Measurements from ENCODE around the gene GFRA3. TPM values are rescaled to one million over a fixed set of nuclear protein-coding genes. Genes with fewer than 3 reads are reported as not detected.
"Not testable (repeated sequence)": the region's sequence is repeated elsewhere in the genome, so short reads cannot be mapped to it uniquely, and the experiment has no call there.

GFRA3 gene
- total RNA-seq, 2 experiments from 2014 or later: not detected

DNA sequence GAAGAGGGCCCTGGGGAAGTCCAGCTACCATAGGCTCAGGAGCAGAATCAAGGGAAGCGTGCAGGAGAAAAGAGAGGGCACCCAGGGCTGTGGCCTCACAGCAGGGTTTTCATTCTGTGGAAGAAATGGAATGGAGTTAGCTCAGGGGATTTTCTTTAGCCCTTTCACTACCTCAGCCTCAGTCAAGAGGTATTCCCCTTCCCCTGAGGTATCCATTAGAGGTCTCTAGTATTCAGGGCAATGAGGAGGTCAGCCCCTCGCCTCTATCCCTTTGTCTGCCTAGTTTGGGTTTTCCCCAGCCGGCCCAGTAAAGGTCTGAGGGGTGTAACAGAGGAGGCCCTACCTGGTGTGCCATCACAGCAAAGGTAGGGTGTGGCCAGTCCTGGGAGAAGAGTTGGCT is 21.5 kb downstream of the GFRA3 start:
- Mint-ChIP-seq H3K27ac (no peak overlapping the region), H3K4me3 (no peak overlapping the region), H3K27me3 (no peaks in the 10 kb centered on the region), H3K9me3 (no peaks in the 10 kb centered on the region), H3K36me3 (ENCODE audit: low read depth) (no peaks in the 10 kb centered on the region), H3K4me1 (ENCODE audit: low read depth) (no peaks in the 10 kb centered on the region)
- ChIA-PET POLR2A (no interaction called here), CTCF (no interaction called here)
- TF ChIP-seq, protein P1, sequence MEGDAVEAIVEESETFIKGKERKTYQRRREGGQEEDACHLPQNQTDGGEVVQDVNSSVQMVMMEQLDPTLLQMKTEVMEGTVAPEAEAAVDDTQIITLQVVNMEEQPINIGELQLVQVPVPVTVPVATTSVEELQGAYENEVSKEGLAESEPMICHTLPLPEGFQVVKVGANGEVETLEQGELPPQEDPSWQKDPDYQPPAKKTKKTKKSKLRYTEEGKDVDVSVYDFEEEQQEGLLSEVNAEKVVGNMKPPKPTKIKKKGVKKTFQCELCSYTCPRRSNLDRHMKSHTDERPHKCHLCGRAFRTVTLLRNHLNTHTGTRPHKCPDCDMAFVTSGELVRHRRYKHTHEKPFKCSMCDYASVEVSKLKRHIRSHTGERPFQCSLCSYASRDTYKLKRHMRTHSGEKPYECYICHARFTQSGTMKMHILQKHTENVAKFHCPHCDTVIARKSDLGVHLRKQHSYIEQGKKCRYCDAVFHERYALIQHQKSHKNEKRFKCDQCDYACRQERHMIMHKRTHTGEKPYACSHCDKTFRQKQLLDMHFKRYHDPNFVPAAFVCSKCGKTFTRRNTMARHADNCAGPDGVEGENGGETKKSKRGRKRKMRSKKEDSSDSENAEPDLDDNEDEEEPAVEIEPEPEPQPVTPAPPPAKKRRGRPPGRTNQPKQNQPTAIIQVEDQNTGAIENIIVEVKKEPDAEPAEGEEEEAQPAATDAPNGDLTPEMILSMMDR (IDR thresholded peaks at IDR 0.05): no peak
- intact Hi-C loops (cut with micrococcal nuclease): no loop called here
- DNase-seq: no peak
- no peak for ATAC-seq

DNA sequence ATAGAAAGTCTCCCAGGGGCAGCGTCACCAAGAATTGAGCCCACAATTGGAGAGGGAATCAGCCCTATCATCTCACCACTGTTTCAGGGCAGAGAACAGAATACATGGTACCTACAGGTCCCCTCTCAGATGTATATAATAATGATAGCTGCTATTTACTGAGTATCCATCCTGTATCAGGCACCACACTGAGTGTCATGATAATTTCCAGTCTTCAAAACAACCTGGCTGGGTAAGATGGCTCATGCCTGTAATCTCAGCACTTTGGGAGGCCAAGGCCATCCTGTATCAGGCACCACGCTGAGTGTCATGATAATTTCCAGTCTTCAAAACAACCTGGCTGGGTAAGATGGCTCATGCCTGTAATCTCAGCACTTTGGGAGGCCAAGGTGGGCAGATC is 26.6 kb downstream of the GFRA3 start:
- DNase-seq; H3K9me3 Mint-ChIP-seq; ATAC-seq; H3K4me3 Mint-ChIP-seq; H3K36me3 Mint-ChIP-seq (ENCODE audit: low read depth); intact Hi-C loops (cut with micrococcal nuclease); H3K27ac Mint-ChIP-seq; POLR2A ChIA-PET; H3K4me1 Mint-ChIP-seq (ENCODE audit: low read depth): not testable (repeated sequence)
- H3K27me3 Mint-ChIP-seq: peaks cover 12% of the 10 kb centered on the region
- CTCF ChIA-PET: interaction anchor here (1.0 kb wide), 1 partner anchor 24 kb away, joined by 3 read pairs; no protein-coding TSS in a partner anchor

DNA sequence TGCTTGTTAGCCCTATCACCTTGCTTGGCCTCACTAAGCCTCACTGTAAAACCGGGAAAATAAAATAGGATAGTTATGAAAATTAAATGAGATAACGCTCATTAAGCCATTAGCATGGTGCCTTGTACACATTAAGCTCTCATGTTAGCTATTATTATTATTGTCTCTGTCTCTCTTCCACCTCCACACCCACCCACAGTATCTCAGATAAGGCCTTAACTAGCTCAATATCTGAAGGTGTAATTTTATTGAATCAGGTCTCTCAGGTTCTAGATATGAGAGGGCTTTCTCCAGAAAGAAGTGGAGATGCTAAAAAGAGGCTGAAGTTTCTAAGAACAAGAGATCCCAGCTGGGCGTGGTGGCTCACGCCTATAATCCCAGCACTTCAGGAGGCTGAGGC is 27.6 kb downstream of the GFRA3 start:
- TF ChIP-seq, protein P1 (IDR thresholded peaks at IDR 0.05): no peak
- intact Hi-C loops (cut with micrococcal nuclease): no loop called here
- DNase-seq (no peak), ATAC-seq (no peak)
- Mint-ChIP-seq H3K27ac (no peak overlapping the region), H3K4me1 (ENCODE audit: low read depth) (peaks cover 4% of the 10 kb centered on the region), H3K9me3 (no peaks in the 10 kb centered on the region), H3K4me3 (no peak overlapping the region), H3K27me3 (peaks cover 21% of the 10 kb centered on the region), H3K36me3 (ENCODE audit: low read depth) (no peaks in the 10 kb centered on the region)
- CTCF ChIA-PET: no interaction called here
- POLR2A ChIA-PET: no interaction called here

DNA sequence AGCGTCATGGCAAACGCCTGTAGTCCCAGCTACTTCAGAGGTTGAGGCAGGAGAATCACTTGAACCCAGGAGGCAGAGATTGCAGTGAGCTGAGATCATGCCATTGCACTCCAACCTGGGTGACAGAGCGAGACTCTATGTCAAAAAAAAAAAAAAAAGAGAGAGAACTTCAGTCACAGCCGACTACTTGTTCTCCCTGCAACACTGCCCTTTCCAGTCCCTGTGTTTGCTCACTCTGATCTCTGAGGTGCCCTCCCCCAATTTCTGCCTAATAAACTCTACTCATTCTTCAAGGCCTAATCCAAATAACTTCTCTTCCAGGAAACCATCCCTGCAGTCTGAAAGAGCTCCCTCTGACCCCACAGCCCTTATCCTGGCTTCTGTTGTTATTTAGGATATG is 28.1 kb downstream of the GFRA3 start:
- Mint-ChIP-seq H3K27ac (no peak overlapping the region), H3K4me1 (ENCODE audit: low read depth) (peaks cover 7% of the 10 kb centered on the region), H3K9me3 (no peaks in the 10 kb centered on the region), H3K4me3 (no peak overlapping the region), H3K27me3 (peaks cover 24% of the 10 kb centered on the region), H3K36me3 (ENCODE audit: low read depth) (no peaks in the 10 kb centered on the region)
- ChIA-PET CTCF (no interaction called here), POLR2A (no interaction called here)
- intact Hi-C loops (cut with micrococcal nuclease): no loop called here
- DNase-seq (no peak), ATAC-seq (no peak)
- TF ChIP-seq, protein P1 (IDR thresholded peaks at IDR 0.05): no peak

DNA sequence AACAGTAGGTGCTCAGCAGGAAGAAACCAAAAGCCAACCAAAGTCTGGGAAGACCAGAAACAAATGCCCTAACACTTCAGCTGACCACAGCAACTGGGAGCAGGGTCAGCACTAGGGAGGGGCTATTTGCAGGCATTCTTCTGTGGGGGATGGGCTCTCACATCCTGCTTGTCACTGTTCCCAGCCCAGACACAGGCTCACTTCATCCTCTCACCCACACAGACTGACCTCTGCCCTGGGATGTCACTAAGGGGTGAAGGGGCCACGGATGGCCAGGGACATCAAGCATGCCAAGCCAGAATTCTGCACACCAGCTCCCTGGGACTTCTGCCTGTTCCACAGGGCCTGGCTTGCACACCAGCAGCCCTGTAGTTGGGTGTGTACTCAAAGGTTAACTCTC is 28.7 kb downstream of the GFRA3 start:
- DNase-seq (no peak), ATAC-seq (no peak)
- intact Hi-C loops (cut with micrococcal nuclease): no loop called here
- Mint-ChIP-seq H3K4me3 (no peak overlapping the region), H3K27ac (no peak overlapping the region), H3K36me3 (ENCODE audit: low read depth) (no peaks in the 10 kb centered on the region), H3K4me1 (ENCODE audit: low read depth) (peaks cover 13% of the 10 kb centered on the region), H3K27me3 (peaks cover 31% of the 10 kb centered on the region), H3K9me3 (no peaks in the 10 kb centered on the region)
- TF ChIP-seq, protein P1 (IDR thresholded peaks at IDR 0.05): no peak
- CTCF ChIA-PET: no interaction called here
- POLR2A ChIA-PET: no interaction called here

DNA sequence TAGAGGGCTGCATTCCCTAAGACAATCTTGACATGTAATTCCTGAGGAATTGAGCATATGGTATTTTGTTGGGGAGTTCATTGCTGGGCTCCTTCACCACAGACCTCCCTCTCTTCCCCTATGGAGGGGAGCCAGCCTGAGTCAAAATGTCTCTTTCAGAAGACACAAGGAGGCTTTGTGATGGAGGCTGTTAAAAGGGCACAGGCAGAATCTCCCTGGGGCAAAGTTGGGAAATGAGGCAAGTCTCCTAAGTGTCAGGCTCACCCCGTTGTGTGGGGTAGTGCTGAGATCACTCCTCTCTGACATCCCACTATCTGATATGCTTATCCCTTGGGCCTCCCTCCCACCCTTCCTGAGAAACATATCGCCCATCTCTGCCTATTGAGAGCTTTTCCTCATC is 30.6 kb downstream of the GFRA3 start:
- Mint-ChIP-seq H3K36me3 (ENCODE audit: low read depth) (no peaks in the 10 kb centered on the region), H3K27ac (no peak overlapping the region), H3K4me3 (no peak overlapping the region), H3K4me1 (ENCODE audit: low read depth) (peaks cover 16% of the 10 kb centered on the region), H3K27me3 (peaks cover 43% of the 10 kb centered on the region), H3K9me3 (no peaks in the 10 kb centered on the region)
- DNase-seq: no peak
- TF ChIP-seq, protein P1 (IDR thresholded peaks at IDR 0.05): no peak
- ChIA-PET CTCF (interaction anchor here (1.0 to 1.5 kb wide), 4 partner anchors 8 to 206 kb away, joined by 3 read pairs; partner anchors contain the start of gene KDM3B), POLR2A (no interaction called here)
- intact Hi-C loops (cut with micrococcal nuclease): no loop called here
- no peak for ATAC-seq
